ENCODE results near the gene AQP12B.

The AQP12B gene

DNA sequence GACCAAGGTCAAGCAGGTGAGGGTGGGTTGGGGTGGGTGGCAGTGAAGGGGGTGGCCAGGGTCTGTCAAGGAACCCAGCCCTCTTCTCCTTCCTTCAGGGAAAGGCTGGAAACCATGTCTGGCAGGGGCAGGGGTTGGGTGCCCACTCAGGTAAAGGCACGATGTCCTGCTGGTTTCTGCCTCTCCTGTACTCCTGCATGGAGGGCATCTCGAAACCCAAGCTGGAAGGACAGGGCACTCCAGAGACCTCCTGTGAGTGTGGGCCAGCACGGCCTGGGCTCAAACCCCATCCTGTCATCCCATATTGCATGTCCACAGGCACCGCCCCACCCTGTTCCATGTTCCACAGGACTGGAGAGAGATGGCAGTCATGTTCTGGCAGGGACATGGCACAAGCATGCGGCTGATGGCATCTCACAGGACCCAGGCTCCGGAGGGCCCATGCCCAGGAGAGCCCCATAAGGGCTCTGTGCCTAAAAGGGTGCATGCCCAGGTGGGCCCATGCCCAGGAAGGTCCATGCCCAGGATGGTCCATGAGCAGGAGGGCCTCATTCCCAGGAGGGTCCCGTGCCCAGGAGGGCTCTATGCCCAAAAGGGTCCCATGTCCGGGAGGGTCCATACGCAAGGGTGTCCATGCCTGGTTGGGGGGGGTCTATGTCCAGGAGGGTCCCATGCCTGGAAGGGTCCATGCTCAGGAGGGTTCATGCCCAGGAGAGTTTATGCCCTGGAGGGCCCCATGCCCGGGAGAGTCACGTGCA is 51.0 kb downstream of the AQP12B start:
- no peak for DNase-seq

DNA sequence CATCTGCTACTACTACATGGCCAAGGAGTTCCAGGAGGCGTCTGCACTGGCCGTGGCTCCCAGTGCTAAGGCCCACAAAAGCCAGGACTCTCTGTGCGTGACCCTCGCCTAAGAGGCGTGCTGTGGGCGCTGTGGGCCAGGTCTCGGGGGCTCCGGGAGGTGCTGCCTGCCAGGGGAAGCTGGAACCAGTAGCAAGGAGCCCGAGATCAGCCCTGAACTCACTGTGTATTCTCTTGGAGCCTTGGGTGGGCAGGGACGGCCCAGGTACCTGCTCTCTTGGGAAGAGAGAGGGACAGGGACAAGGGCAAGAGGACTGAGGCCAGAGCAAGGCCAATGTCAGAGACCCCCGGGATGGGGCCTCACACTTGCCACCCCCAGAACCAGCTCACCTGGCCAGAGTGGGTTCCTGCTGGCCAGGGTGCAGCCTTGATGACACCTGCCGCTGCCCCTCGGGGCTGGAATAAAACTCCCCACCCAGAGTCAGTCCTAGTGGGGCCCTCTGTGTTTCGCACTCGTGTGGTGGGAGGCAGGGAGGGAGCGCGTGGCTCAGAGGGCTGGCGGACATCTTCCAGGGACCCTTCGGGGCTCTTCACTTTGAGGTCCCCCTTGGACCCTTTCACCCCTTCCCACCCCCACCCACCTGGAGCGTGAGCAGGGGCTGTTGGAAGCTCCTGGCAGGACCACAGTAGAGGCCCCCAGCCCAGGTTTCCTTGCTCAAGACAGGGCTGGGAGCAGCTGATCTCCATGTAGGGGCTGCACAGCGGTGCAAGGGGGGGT is 51.7 kb downstream of the AQP12B start:
- DNase-seq = no peak

DNA sequence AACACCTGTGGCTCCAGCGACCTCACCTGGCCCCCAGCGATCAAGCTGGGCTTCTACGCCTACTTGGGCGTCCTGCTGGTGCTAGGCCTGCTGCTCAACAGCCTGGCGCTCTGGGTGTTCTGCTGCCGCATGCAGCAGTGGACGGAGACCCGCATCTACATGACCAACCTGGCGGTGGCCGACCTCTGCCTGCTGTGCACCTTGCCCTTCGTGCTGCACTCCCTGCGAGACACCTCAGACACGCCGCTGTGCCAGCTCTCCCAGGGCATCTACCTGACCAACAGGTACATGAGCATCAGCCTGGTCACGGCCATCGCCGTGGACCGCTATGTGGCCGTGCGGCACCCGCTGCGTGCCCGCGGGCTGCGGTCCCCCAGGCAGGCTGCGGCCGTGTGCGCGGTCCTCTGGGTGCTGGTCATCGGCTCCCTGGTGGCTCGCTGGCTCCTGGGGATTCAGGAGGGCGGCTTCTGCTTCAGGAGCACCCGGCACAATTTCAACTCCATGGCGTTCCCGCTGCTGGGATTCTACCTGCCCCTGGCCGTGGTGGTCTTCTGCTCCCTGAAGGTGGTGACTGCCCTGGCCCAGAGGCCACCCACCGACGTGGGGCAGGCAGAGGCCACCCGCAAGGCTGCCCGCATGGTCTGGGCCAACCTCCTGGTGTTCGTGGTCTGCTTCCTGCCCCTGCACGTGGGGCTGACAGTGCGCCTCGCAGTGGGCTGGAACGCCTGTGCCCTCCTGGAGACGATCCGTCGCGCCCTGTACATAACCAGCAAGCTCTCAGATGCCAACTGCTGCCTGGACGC is 52.5 kb downstream of the AQP12B start:
- no peak for DNase-seq

DNA sequence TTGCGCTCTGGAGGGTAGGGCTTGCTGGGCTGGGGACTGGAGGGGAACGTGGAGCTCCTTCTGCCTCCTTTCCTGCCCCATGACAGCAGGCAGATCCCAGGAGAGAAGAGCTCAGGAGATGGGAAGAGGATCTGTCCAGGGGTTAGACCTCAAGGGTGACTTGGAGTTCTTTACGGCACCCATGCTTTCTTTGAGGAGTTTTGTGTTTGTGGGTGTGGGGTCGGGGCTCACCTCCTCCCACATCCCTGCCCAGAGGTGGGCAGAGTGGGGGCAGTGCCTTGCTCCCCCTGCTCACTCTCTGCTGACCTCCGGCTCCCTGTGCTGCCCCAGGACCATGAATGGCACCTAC is 53.1 kb downstream of the AQP12B start:
- DNase-seq = no peak

DNA sequence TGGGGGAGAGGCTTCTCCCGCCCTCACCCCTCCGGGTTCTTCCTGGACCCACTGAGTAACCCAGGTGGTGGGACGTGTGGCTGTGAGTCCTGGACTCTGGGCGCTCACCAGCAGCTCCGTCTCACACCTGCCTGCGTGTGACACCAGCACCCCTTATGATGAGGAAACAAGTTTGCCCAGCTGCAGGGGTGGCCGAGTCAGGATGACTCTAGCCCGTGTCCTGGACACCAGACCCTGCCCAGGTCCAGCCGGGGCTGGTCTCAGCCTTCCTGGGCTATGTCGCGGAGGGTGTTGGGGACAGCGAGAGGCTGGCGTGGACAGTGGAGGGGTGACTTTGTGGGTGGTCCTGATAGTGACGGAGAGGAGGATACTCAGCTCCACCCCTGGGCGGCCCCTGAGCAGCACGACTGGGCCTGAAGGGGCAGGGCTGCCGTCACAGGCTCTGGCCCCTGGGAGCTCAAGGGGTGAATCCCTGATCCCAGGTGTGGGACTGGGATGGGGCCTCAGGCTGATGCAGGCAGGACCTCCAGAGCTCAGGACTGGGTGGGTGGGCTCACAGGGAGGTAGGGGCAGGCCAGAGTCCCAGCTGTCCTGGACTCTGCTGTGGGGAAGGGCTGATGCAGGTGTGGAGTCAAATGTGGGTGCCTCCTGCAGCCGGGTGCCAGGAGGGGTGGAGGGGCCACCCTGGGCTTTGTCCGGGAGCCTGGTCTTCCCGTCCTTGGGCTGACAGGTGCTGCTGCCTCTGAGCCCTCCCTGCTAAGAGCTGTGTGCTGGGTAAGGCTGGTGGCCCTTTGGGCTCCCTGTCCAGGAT is 53.7 kb downstream of the AQP12B start:
- DNase-seq = no peak

DNA sequence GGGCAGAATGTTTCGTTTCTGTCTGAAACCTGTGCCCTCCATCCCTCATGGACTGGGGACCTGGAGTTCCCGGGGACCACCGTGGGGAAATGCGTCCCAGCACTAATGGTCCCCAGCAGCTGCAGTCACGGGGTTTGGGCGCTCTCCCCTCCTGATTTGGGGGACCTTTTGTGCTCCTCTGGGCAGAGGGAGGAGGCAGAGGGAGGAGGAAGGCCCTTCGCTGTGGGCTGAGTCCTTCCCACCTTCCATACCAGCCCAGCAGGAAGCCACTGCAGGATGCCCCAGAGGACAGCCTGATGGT is 54.2 kb downstream of the AQP12B start:
- no peak for DNase-seq

DNA sequence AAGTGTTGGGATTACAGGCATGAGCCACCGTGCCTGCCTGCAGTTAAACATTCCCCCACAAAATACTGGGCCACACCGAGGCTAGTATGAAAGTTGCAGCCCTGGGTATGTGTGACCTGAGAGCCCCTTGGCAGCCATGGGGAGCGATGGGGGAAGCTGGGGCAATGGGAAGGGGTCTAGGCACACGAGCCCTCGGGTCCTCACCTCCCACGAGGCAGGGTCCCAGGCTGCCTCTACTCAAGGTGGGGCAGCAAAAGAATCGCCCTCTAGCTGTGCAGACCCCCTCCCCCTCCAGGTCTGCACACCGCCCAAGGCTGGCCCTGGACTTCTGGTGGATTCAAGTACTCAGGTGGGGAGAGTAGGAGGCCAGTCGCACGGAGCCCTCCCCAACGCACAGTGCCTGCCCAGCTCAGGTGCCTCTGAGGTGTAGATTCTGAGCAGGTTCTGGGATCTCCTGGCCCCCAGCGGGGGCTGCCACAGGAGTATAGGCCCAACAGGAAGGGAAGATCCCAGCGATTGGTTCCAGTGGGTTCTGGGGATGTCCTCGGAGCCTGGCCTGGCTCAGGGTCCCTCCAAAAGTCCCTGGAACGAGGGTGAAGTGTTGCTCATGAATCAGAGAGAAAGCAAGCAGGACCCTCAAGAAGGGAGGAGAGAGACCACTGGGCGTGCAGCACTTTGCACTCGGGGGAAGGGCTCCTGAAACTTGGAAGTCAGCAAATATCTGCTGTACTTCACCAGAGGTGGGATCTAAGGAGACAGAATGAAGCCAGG is 54.8 kb downstream of the AQP12B start:
- DNase-seq = no peak

DNA sequence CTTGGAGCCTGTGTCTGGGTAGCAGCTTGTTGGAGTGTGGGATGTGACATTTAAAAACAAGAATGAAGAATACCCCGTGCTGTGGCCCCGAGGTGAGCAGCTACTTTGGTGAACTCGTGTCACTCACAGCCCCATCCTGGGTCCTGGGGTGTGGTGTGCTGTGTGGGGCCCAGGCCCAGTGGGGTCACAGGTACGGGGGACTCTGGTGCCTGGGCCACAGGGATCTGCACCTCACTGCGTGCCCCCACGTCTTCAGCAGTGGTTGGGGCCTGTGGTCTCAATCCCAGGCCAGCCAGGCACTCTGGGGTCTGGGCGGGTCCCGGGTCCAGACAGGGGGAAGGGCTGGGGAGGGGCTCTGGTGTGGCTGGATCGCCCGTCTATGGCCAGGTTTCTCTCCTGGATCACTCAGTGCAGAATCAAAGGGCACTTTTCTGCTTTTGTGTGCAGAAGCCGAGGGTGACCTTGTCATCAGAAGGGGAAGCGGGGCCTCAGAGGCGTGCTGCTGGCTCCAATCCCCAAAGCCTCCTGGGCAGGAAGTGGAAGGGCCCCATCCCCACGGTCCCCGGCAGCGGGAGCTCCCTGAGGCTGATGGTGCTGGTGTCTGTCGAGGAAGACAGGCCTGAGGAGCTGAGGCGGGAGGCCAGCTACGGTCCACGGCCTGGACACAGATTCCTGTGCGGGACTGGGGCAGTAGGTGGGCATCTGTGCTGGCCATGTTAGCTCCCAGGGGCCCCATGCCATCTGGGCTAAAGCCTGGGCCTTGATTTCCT is 56.0 kb downstream of the AQP12B start:
- DNase-seq = peak; percentile 54 to 69

Measured in Kasumi-1 (cell line).